ENCODE data around the gene MAEA.

MAEA gene

DNA sequence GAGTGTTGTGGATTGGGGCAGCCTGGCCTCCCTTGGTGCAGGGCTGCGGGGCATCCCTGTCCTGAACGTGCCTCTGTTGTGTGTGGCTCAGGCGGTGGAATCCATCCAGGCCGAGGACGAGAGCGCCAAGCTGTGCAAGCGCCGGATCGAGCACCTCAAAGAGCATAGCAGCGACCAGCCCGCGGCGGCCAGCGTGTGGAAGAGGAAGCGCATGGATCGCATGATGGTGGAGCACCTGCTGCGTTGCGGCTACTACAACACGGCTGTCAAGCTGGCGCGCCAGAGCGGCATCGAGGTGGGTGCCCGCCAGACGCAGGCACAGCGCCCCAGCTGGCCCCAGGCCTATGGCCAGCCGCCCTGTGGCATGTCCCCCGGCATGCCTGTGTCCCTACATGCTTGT lies 25.6 kb downstream of the MAEA start:
- Histone ChIP-seq H3K27me3 (replicated peaks in 2 of 5; ENCODE audit: control insufficient read depth in 4 of 5, insufficient read depth in 5 of 5, low read length in 4 of 5) (no peaks in the 10 kb centered on the region), H3K9me3 (ENCODE audit: control extremely low read depth in 1 of 5, control insufficient read depth in 4 of 5, insufficient read depth in 2 of 5, low read depth in 1 of 5, low read length in 4 of 5) (peaks cover 0 to 6% (median 0%) of the 10 kb centered on the region in 5 experiments), H3K27ac (ENCODE audit: insufficient read depth in 1 of 2, low read depth in 1 of 2, low read length in 2 of 2, poor library complexity in 1 of 2, severe bottlenecking in 2 of 2) (no peak overlapping the region), H3K4me1 (ENCODE audit: control extremely low read depth in 1 of 4, control insufficient read depth in 4 of 4, insufficient read depth in 4 of 4, low read length in 3 of 4) (no peaks in the 10 kb centered on the region), H3K4me3 (ENCODE audit: control insufficient read depth in 1 of 7, extremely low read depth in 1 of 7, insufficient read depth in 4 of 7, low read depth in 2 of 7, low read length in 6 of 7) (no peak overlapping the region), H3K36me3 (ENCODE audit: control insufficient read depth in 4 of 4, insufficient read depth in 4 of 4, low read length in 3 of 4) (peaks cover 8 to 80% (median 58%) of the 10 kb centered on the region in 4 experiments)
- POLR2A ChIA-PET = no interaction called here
- 99% methylated on average over 26 of the region's 28 CpGs for WGBS (ENCODE audit: insufficient coverage)
- CTCF ChIA-PET = no interaction called here
- no peak for DNase-seq

DNA sequence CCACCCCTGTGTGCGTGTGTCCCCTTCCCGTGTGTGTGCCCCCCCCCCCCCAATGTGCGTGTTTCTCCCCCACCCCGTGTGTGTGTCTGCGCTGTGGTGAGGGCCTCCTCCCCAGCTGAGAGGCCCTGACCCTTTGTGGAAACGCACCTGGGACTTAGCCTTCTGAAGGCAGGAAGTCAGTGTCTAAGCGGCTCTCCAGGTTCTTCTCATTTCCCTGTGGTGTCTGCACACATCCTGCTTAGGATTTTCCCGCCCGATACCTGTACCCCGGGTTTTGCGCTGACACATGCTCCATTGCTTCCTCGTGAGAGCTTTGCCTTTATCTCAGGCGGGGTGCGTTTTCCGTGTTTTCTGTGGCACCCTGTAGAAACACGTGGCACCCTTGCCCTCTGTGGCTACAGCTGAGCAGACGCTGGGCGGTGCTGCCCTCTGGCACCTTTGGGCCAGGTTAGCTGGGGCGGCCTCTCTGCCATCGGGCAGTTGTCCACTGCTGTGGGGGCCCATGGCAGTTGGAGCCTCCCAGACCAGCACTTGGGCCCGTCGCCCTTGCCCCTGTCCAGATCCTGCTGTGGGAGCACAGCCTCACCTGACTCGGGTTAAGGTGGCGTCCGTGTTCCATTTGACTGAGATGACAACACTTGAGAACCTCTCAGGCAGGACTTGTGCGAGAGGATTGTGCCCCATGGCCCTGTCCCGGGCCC lies 26.3 kb downstream of the MAEA start:
- DNase-seq = no peak
- CTCF ChIA-PET = no interaction called here
- Histone ChIP-seq H3K27ac (ENCODE audit: insufficient read depth in 1 of 2, low read depth in 1 of 2, low read length in 2 of 2, poor library complexity in 1 of 2, severe bottlenecking in 2 of 2) (no peak overlapping the region), H3K9me3 (ENCODE audit: control extremely low read depth in 1 of 5, control insufficient read depth in 4 of 5, insufficient read depth in 2 of 5, low read depth in 1 of 5, low read length in 4 of 5) (peaks cover 0 to 6% (median 0%) of the 10 kb centered on the region in 5 experiments), H3K4me1 (ENCODE audit: control extremely low read depth in 1 of 4, control insufficient read depth in 4 of 4, insufficient read depth in 4 of 4, low read length in 3 of 4) (no peaks in the 10 kb centered on the region), H3K4me3 (ENCODE audit: control insufficient read depth in 1 of 7, extremely low read depth in 1 of 7, insufficient read depth in 4 of 7, low read depth in 2 of 7, low read length in 6 of 7) (no peak overlapping the region), H3K27me3 (replicated peaks in 2 of 5; ENCODE audit: control insufficient read depth in 4 of 5, insufficient read depth in 5 of 5, low read length in 4 of 5) (no peaks in the 10 kb centered on the region), H3K36me3 (ENCODE audit: control insufficient read depth in 4 of 4, insufficient read depth in 4 of 4, low read length in 3 of 4) (peaks cover 8 to 82% (median 58%) of the 10 kb centered on the region in 4 experiments)
- POLR2A ChIA-PET = no interaction called here
- WGBS (ENCODE audit: insufficient coverage) = 97% methylated on average over 23 of the region's 27 CpGs

DNA sequence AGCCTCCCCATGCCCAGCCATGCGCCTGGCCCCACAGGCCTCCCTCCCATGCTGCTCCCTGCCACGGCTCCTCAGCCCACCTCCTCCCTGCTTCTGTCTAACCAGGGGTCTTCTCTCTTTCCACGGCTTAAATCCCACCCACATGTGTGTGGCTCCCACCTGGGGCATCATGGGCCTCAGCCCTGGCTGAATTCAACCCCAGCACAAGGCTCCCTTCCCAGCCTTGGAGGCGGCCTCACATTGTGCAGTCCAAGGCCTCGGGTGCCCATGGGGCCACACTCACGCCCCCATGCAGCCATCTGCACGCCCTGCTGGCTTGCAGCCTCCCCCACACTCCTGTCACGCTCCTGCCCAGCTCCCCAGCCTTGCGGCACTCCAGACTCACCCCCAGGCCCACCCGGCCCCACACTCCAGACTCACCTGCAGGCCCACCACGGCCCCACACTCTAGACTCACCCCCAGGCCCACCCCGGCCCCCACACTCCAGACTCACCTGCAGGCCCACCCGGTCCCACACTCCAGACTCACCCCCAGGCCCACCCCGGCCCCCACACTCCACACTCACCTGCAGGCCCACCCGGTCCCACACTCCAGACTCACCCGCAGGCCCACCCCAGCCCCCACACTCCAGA lies 27.0 kb downstream of the MAEA start:
- H3K27ac ChIP-seq (ENCODE audit: insufficient read depth in 1 of 2, low read depth in 1 of 2, low read length in 2 of 2, poor library complexity in 1 of 2, severe bottlenecking in 2 of 2) = no peak overlapping the region
- POLR2A ChIA-PET = no interaction called here
- CTCF ChIA-PET = no interaction called here
- H3K9me3 ChIP-seq (ENCODE audit: control extremely low read depth in 1 of 5, control insufficient read depth in 4 of 5, insufficient read depth in 2 of 5, low read depth in 1 of 5, low read length in 4 of 5) = peaks cover 0 to 6% (median 0%) of the 10 kb centered on the region in 5 experiments
- no peak for DNase-seq
- no peak overlapping the region for H3K4me3 ChIP-seq (ENCODE audit: control insufficient read depth in 1 of 7, extremely low read depth in 1 of 7, insufficient read depth in 4 of 7, low read depth in 2 of 7, low read length in 6 of 7)
- WGBS (ENCODE audit: insufficient coverage) = 93% methylated on average over 7 of the region's 16 CpGs
- H3K36me3 ChIP-seq (ENCODE audit: control insufficient read depth in 4 of 4, insufficient read depth in 4 of 4, low read length in 3 of 4) = peaks cover 8 to 83% (median 57%) of the 10 kb centered on the region in 4 experiments
- no peaks in the 10 kb centered on the region for H3K4me1 ChIP-seq (ENCODE audit: control extremely low read depth in 1 of 4, control insufficient read depth in 4 of 4, insufficient read depth in 4 of 4, low read length in 3 of 4)
- H3K27me3 ChIP-seq (replicated peaks in 2 of 5; ENCODE audit: control insufficient read depth in 4 of 5, insufficient read depth in 5 of 5, low read length in 4 of 5) = no peaks in the 10 kb centered on the region

DNA sequence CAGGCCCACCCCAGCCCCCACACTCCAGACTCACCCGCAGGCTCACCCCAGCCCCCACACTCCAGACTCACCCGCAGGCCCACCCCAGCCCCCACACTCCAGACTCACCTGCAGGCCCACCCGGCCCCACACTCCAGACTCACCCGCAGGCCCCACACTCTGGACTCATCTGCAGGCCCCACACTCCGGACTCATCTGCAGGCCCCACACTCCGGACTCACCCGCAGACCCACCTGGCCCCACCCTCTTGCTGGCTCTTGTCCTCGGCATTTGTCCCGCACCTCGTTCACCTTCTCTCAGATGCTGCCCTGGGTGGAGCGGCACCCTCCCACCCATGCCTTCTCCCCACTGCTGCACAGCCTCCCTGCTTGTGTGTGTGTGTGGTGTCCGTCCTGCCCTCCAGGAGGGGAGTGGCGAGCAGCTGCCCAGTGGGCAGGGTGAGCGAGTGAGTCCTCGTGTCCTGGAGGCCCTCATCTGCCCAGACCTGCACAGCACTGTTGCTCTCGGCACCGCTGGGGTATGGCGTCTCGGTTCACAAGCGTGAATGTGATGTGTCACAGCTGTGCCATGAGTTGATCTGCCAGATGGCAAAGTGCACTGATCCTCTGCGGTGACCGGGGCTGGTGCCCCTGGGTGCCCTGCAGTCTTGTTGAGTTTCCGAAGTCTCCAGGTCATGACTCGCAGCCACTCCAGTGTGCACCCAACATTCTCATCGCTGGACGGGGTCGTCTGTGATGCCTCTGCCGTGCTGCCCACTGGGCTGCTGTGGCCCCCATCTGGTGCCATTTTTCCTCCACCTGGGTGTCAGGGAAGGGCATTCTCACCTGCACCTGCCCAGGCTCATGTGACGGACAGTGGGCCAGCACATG lies 27.7 kb downstream of the MAEA start:
- Histone ChIP-seq H3K4me1 (ENCODE audit: control extremely low read depth in 1 of 4, control insufficient read depth in 4 of 4, insufficient read depth in 4 of 4, low read length in 3 of 4) (no peaks in the 10 kb centered on the region), H3K4me3 (ENCODE audit: control insufficient read depth in 1 of 7, extremely low read depth in 1 of 7, insufficient read depth in 4 of 7, low read depth in 2 of 7, low read length in 6 of 7) (no peak overlapping the region), H3K27ac (ENCODE audit: insufficient read depth in 1 of 2, low read depth in 1 of 2, low read length in 2 of 2, poor library complexity in 1 of 2, severe bottlenecking in 2 of 2) (no peak overlapping the region), H3K27me3 (replicated peaks in 2 of 5; ENCODE audit: control insufficient read depth in 4 of 5, insufficient read depth in 5 of 5, low read length in 4 of 5) (no peaks in the 10 kb centered on the region), H3K9me3 (ENCODE audit: control extremely low read depth in 1 of 5, control insufficient read depth in 4 of 5, insufficient read depth in 2 of 5, low read depth in 1 of 5, low read length in 4 of 5) (peaks cover 0 to 6% (median 0%) of the 10 kb centered on the region in 5 experiments), H3K36me3 (ENCODE audit: control insufficient read depth in 4 of 4, insufficient read depth in 4 of 4, low read length in 3 of 4) (peaks cover 8 to 85% (median 58%) of the 10 kb centered on the region in 4 experiments)
- POLR2A ChIA-PET = no interaction called here
- CTCF ChIA-PET = interaction anchor here (1.4 kb wide), 1 partner anchor 85 kb away, joined by 3 read pairs; no protein-coding TSS in a partner anchor
- WGBS (ENCODE audit: insufficient coverage) = over 99% methylated on average over 20 of the region's 29 CpGs
- DNase-seq = no peak

DNA sequence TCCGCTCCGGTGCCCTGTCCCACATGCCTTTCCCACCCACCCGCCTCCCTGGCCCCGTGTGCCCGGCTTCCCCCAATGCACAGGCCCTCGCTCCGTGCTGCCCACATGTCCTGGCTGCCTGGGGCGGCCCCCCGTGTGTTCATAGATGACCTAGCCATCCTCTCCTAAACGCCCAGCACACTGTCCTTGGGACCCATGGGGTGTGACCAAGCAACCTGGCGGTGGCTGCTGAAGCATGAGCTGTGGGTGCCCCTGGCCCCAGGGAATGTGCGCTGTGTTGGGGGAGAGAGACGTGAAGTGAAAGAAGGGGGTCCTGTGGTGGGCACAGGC lies 28.3 kb downstream of the MAEA start:
- ChIA-PET CTCF (interaction anchor here (1.0 to 1.4 kb wide), 2 partner anchors 9 to 85 kb away, joined by 3 read pairs; no protein-coding TSS in a partner anchor), POLR2A (no interaction called here)
- Histone ChIP-seq H3K27me3 (replicated peaks in 2 of 5; ENCODE audit: control insufficient read depth in 4 of 5, insufficient read depth in 5 of 5, low read length in 4 of 5) (no peaks in the 10 kb centered on the region), H3K4me1 (ENCODE audit: control extremely low read depth in 1 of 4, control insufficient read depth in 4 of 4, insufficient read depth in 4 of 4, low read length in 3 of 4) (no peaks in the 10 kb centered on the region), H3K9me3 (ENCODE audit: control extremely low read depth in 1 of 5, control insufficient read depth in 4 of 5, insufficient read depth in 2 of 5, low read depth in 1 of 5, low read length in 4 of 5) (peaks cover 0 to 5% (median 0%) of the 10 kb centered on the region in 5 experiments), H3K4me3 (ENCODE audit: control insufficient read depth in 1 of 7, extremely low read depth in 1 of 7, insufficient read depth in 4 of 7, low read depth in 2 of 7, low read length in 6 of 7) (no peak overlapping the region), H3K27ac (ENCODE audit: insufficient read depth in 1 of 2, low read depth in 1 of 2, low read length in 2 of 2, poor library complexity in 1 of 2, severe bottlenecking in 2 of 2) (no peak overlapping the region), H3K36me3 (ENCODE audit: control insufficient read depth in 4 of 4, insufficient read depth in 4 of 4, low read length in 3 of 4) (peaks cover 8 to 83% (median 56%) of the 10 kb centered on the region in 4 experiments)
- no peak for DNase-seq
- WGBS (ENCODE audit: insufficient coverage) = 97% methylated on average over 10 of the region's 13 CpGs

DNA sequence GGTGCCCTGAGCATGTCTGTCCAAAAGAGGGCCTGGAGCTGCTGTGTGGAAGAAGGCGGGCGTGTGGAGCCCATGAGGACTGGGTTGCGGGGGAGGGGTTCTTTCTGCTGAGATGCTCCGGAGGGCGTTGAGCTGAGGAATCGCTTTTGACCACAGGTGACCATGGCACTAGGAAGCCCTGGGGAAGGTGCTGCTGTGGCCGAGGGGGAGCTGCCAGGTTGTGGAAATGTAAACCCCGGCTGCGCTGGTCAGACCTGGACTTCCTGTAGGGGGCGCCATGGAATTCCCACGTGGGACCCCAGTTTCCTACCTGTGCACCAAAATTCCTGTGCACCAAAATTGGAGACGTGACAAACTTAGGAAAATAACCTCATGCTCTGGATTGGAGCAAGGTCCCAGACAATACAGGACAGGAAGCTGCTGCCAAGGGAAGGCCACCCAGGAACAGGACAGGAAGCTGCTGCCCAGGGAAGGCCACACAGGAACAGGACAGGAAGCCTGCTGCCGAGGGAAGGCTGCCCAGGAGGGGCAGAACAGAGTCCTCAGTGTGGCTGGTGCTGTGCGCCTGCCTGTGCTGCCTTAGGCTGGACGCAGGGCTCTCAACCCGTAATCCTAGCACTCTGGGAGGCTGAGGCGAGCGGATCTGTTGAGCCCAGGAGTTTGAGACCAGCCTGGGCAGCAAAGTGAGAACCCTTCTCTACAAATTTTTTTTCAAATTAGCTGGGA lies 29.0 kb downstream of the MAEA start:
- no peaks in the 10 kb centered on the region for H3K27me3 ChIP-seq (replicated peaks in 2 of 5; ENCODE audit: control insufficient read depth in 4 of 5, insufficient read depth in 5 of 5, low read length in 4 of 5)
- no peak for DNase-seq
- H3K27ac ChIP-seq (ENCODE audit: insufficient read depth in 1 of 2, low read depth in 1 of 2, low read length in 2 of 2, poor library complexity in 1 of 2, severe bottlenecking in 2 of 2) = no peak overlapping the region
- 94% methylated on average over 15 of the region's 18 CpGs for WGBS (ENCODE audit: insufficient coverage)
- H3K4me1 ChIP-seq (ENCODE audit: control extremely low read depth in 1 of 4, control insufficient read depth in 4 of 4, insufficient read depth in 4 of 4, low read length in 3 of 4) = no peaks in the 10 kb centered on the region
- H3K36me3 ChIP-seq (ENCODE audit: control insufficient read depth in 4 of 4, insufficient read depth in 4 of 4, low read length in 3 of 4) = peaks cover 8 to 83% (median 55%) of the 10 kb centered on the region in 4 experiments
- CTCF ChIA-PET = interaction anchor here (1.0 to 1.4 kb wide), 3 partner anchors 9 to 86 kb away, joined by 3 to 4 read pairs (median 3); no protein-coding TSS in a partner anchor
- POLR2A ChIA-PET = no interaction called here
- no peak overlapping the region for H3K4me3 ChIP-seq (ENCODE audit: control insufficient read depth in 1 of 7, extremely low read depth in 1 of 7, insufficient read depth in 4 of 7, low read depth in 2 of 7, low read length in 6 of 7)
- no peaks in the 10 kb centered on the region for H3K9me3 ChIP-seq (ENCODE audit: control extremely low read depth in 1 of 5, control insufficient read depth in 4 of 5, insufficient read depth in 2 of 5, low read depth in 1 of 5, low read length in 4 of 5)
